Measurements from ENCODE around the gene USP24. TPM values are rescaled to one million over a fixed set of nuclear protein-coding genes. Genes with fewer than 3 reads are reported as not detected.

Gene USP24
- total RNA-seq, 1 donor, result 43.1 TPM

DNA sequence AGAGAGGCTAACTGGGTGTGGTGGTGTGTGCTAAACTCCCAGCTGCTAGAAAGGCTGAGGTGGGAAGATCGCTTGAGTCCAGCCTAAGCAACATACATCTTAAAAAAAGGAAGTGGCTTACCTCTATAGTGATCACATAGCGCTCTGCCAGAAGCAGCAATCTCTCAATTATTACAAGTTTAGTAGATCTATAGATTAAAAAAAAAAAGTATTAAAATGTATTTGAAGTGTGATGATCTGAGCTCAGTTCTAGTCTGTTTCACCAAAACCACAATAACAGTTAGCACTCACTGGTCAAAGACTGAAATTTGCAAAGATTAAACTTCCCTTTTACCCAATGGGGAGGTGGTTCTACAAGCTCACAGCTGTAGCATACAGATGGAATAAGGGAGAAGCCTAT is 76.3 kb downstream of the USP24 start:
- H3K27me3 ChIP-seq (ENCODE audit: insufficient read depth, low read length), result no peaks in the 10 kb centered on the region
- no peak overlapping the region for H2AFZ ChIP-seq (ENCODE audit: low read length)

DNA sequence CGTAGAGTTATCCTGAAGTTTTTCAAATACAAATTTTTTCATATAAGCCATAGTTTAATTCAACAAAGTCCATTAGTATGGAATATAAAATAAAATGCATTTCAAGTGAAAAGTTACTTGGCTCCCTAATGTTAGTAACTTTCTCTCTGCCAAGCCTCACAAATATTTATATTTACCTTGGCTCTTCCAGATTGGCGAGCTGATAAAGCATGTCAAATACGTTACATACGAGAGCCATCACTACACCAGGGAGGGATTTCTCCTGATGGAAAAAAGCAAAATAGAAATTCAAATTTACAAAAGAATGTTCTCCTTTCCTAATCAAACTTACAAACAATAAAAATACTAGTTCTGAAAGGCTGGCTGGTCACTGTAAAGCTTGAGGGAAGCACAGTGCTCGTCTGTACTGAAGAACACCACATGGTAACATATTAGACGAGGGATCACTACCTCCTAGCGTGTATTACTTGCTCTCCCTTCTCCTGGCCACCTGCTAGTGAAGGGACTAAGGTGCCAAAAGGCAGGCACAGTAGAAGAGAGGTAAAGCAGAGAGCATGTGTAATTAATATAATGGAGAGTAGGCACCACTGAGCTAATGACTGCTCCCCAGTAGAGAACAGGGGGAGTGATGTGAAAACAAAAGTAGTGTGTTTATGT is 80.9 kb downstream of the USP24 start:
- H2AFZ ChIP-seq (ENCODE audit: low read length), result no peak overlapping the region
- no peak overlapping the region for H3K4me2 ChIP-seq (ENCODE audit: insufficient read depth, low read length)
- no peaks in the 10 kb centered on the region for H3K9me3 ChIP-seq (ENCODE audit: low read depth, low read length)
- peaks cover 62% of the 10 kb centered on the region for H3K36me3 ChIP-seq (ENCODE audit: insufficient read depth, low read length)
- no peaks in the 10 kb centered on the region for H3K27me3 ChIP-seq (ENCODE audit: insufficient read depth, low read length)
- DNase-seq (ENCODE audit: insufficient read length, low spot score, missing footprints), result no peak
- TF ChIP-seq, protein P1, sequence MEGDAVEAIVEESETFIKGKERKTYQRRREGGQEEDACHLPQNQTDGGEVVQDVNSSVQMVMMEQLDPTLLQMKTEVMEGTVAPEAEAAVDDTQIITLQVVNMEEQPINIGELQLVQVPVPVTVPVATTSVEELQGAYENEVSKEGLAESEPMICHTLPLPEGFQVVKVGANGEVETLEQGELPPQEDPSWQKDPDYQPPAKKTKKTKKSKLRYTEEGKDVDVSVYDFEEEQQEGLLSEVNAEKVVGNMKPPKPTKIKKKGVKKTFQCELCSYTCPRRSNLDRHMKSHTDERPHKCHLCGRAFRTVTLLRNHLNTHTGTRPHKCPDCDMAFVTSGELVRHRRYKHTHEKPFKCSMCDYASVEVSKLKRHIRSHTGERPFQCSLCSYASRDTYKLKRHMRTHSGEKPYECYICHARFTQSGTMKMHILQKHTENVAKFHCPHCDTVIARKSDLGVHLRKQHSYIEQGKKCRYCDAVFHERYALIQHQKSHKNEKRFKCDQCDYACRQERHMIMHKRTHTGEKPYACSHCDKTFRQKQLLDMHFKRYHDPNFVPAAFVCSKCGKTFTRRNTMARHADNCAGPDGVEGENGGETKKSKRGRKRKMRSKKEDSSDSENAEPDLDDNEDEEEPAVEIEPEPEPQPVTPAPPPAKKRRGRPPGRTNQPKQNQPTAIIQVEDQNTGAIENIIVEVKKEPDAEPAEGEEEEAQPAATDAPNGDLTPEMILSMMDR (IDR thresholded peaks at IDR 0.05; ENCODE audit: extremely low read depth, low read depth, low read length), result no peak
- H3K4me3 ChIP-seq (ENCODE audit: insufficient read depth, low read length), result no peak overlapping the region
- no peak overlapping the region for H3K27ac ChIP-seq (ENCODE audit: low read depth, low read length)
- no peaks in the 10 kb centered on the region for H3K79me2 ChIP-seq (ENCODE audit: insufficient read depth, low read length)
- peaks cover 15% of the 10 kb centered on the region for H3K4me1 ChIP-seq (ENCODE audit: insufficient read depth, low read length)
- H4K20me1 ChIP-seq (ENCODE audit: insufficient read depth, low read length), result no peaks in the 10 kb centered on the region

More for the DNA sequence above, 76.3 kb downstream of the USP24 start:
- no peak for DNase-seq (ENCODE audit: insufficient read length, low spot score, missing footprints)
- H4K20me1 ChIP-seq (ENCODE audit: insufficient read depth, low read length), result no peaks in the 10 kb centered on the region
- no peaks in the 10 kb centered on the region for H3K4me1 ChIP-seq (ENCODE audit: insufficient read depth, low read length)
- no peak overlapping the region for H3K4me2 ChIP-seq (ENCODE audit: insufficient read depth, low read length)
- TF ChIP-seq, protein P1 (IDR thresholded peaks at IDR 0.05; ENCODE audit: extremely low read depth, low read depth, low read length), result no peak
- H3K4me3 ChIP-seq (ENCODE audit: insufficient read depth, low read length), result no peak overlapping the region
- peaks cover 70% of the 10 kb centered on the region for H3K36me3 ChIP-seq (ENCODE audit: insufficient read depth, low read length)
- H3K9me3 ChIP-seq (ENCODE audit: low read depth, low read length), result no peaks in the 10 kb centered on the region
- H3K27ac ChIP-seq (ENCODE audit: low read depth, low read length), result no peak overlapping the region
- no peaks in the 10 kb centered on the region for H3K79me2 ChIP-seq (ENCODE audit: insufficient read depth, low read length)

DNA sequence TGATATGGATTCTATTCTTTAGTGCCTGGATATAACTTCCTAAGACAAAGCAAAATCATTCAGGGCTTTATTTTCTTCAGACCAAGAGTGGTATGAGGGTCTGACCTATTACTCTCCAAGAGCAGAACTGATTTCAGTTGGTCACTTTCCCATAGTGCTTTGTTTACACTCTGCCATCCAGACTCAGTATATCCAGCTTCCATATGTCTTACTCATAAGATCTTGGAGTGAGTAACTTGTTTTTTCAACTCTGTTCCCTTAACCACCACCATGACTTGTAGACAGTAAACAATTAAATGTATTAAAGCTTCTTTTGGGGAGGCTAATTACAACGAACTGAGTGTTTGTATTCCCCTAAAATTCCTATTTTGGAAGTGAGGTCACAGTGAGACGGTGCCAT is 83.4 kb downstream of the USP24 start:
- no peaks in the 10 kb centered on the region for H4K20me1 ChIP-seq (ENCODE audit: insufficient read depth, low read length)
- H3K36me3 ChIP-seq (ENCODE audit: insufficient read depth, low read length), result peaks cover 52% of the 10 kb centered on the region
- no peaks in the 10 kb centered on the region for H3K9me3 ChIP-seq (ENCODE audit: low read depth, low read length)
- H3K27me3 ChIP-seq (ENCODE audit: insufficient read depth, low read length), result no peaks in the 10 kb centered on the region
- TF ChIP-seq, protein P1 (IDR thresholded peaks at IDR 0.05; ENCODE audit: extremely low read depth, low read depth, low read length), result no peak
- H3K4me3 ChIP-seq (ENCODE audit: insufficient read depth, low read length), result no peak overlapping the region
- DNase-seq (ENCODE audit: insufficient read length, low spot score, missing footprints), result peak; percentile 75
- peaks cover 3% of the 10 kb centered on the region for H3K79me2 ChIP-seq (ENCODE audit: insufficient read depth, low read length)
- H3K27ac ChIP-seq (ENCODE audit: low read depth, low read length), result peak overlapping the region; percentile 62
- H3K4me1 ChIP-seq (ENCODE audit: insufficient read depth, low read length), result peaks cover 29% of the 10 kb centered on the region
- no peak overlapping the region for H3K4me2 ChIP-seq (ENCODE audit: insufficient read depth, low read length)
- H2AFZ ChIP-seq (ENCODE audit: low read length), result no peak overlapping the region

DNA sequence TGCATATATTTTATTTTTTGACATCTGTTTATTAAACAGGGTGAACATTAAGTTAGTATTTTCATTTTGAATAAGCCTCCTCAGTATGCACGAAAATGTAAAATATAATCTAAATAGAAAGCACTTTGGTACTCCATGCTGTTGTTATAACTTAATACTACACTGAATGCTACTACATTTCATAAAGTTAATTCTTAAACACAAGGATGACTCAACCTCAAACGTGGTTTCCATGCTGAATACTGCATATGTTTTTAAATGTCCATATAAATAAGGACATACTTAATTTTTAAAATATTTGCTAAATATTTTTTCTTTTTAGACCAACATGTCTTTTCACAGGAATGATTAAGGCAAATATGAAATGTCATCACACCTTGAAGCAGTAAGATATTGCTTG is 83.9 kb downstream of the USP24 start:
- Histone ChIP-seq H3K4me2 (ENCODE audit: insufficient read depth, low read length) (no peak overlapping the region), H3K27me3 (ENCODE audit: insufficient read depth, low read length) (no peaks in the 10 kb centered on the region), H3K36me3 (ENCODE audit: insufficient read depth, low read length) (peaks cover 51% of the 10 kb centered on the region), H3K4me3 (ENCODE audit: insufficient read depth, low read length) (no peak overlapping the region), H2AFZ (ENCODE audit: low read length) (no peak overlapping the region), H3K4me1 (ENCODE audit: insufficient read depth, low read length) (peaks cover 29% of the 10 kb centered on the region), H3K27ac (ENCODE audit: low read depth, low read length) (peak overlapping the region; percentile 62), H3K79me2 (ENCODE audit: insufficient read depth, low read length) (peaks cover 3% of the 10 kb centered on the region), H4K20me1 (ENCODE audit: insufficient read depth, low read length) (no peaks in the 10 kb centered on the region), H3K9me3 (ENCODE audit: low read depth, low read length) (no peaks in the 10 kb centered on the region)
- no peak for DNase-seq (ENCODE audit: insufficient read length, low spot score, missing footprints)
- TF ChIP-seq, protein P1 (IDR thresholded peaks at IDR 0.05; ENCODE audit: extremely low read depth, low read depth, low read length), result no peak

Measured in osteoblast (primary cell).